Astrocyte of the spinal cord (primary cell): Measurements from ENCODE around the gene LMOD2.

Experiments used
- DNase-seq: peaks from one replicate; pipeline ENCODE4 v3.0.0; 2011; ENCODE audit warnings: low read depth, low spot score
- H3K4me3 ChIP-seq: 2 replicates; pipeline ENCODE4 v1.5.1; 2011; ENCODE audit warnings: low read depth, mild to moderate bottlenecking, low read length, moderate library complexity
- in situ Hi-C: cut with HindIII; loops from 2 replicates; pipeline ENCODE4 v1.10.0; 2017; ENCODE audit warnings: low sequenced_read_pairs
- TF ChIP-seq, protein P1 (sequence below): IDR thresholded peaks from 2 replicates; pipeline ENCODE4 v1.5.1; 2012; ENCODE audit warnings: low read depth, mild to moderate bottlenecking, low read length, inconsistent platforms

Gene LMOD2

GRCh38 chr7:123673752-123674398, 18.2 kb downstream of the LMOD2 start:
- in situ Hi-C loops, result no loop called here
- H3K4me3 ChIP-seq, result no peak overlapping the region
- no peak for DNase-seq
- TF ChIP-seq, protein P1, sequence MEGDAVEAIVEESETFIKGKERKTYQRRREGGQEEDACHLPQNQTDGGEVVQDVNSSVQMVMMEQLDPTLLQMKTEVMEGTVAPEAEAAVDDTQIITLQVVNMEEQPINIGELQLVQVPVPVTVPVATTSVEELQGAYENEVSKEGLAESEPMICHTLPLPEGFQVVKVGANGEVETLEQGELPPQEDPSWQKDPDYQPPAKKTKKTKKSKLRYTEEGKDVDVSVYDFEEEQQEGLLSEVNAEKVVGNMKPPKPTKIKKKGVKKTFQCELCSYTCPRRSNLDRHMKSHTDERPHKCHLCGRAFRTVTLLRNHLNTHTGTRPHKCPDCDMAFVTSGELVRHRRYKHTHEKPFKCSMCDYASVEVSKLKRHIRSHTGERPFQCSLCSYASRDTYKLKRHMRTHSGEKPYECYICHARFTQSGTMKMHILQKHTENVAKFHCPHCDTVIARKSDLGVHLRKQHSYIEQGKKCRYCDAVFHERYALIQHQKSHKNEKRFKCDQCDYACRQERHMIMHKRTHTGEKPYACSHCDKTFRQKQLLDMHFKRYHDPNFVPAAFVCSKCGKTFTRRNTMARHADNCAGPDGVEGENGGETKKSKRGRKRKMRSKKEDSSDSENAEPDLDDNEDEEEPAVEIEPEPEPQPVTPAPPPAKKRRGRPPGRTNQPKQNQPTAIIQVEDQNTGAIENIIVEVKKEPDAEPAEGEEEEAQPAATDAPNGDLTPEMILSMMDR, result no peak

- TF ChIP-seq, protein P1, result no peak
- peak; percentile 18 for DNase-seq
- in situ Hi-C loops, result no loop called here
- no peak overlapping the region for H3K4me3 ChIP-seq
Observed at GRCh38 chr7:123674399-123675180, 18.9 kb downstream of the LMOD2 start.

DNA sequence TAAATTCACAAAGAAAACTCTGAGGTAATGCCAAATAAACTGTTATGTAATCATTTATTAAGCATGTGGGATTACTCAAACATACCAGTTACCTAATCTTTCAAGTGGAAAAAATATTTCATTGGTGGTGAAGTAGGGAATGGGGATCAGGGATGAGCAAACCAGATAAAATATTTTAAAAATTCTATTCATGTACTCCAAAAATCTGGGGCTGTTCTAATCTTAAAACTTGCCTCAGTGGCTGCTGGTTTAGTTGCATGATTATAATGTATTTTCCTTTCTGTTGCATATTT, 19.5 kb downstream of the LMOD2 start:
- DNase-seq, result no peak
- in situ Hi-C loops, result no loop called here
- TF ChIP-seq, protein P1, result no peak
- no peak overlapping the region for H3K4me3 ChIP-seq

DNA sequence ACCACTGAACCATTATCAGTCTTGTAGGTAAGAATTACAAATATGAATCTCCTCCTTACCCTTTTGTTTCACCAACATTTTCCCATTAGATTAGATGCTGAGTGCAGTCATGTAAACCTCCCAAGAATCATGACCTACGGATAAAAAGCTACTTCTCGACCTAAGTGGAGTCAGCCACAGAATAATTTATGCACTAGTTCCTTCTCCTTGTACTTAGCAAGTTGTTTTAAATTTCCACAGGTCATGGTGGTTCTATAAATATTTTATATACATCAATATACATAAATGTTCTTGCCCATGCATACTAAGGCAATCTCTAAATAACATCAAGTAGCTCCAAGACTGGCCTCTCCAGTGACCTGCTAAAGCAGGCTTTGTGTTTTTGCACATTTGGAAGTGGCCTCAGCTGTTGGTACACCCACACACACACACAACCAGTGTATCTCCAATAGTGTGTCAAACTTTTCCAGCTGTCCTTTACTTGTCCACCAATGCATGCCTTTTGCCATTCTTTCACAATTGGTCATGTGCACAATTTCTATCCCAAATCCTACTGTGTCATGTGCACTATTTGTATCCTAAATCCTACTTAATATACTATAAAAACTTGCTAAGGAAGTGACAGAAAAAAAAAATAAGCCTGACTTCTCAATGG, 21.5 kb downstream of the LMOD2 start:
- TF ChIP-seq, protein P1, result no peak
- in situ Hi-C loops, result no loop called here
- DNase-seq, result no peak
- H3K4me3 ChIP-seq, result no peak overlapping the region

GRCh38 chr7:123679614-123680013, 23.9 kb downstream of the LMOD2 start:
- DNase-seq, result no peak
- TF ChIP-seq, protein P1, result no peak
- H3K4me3 ChIP-seq, result no peak overlapping the region
- in situ Hi-C loops, result no loop called here

DNA sequence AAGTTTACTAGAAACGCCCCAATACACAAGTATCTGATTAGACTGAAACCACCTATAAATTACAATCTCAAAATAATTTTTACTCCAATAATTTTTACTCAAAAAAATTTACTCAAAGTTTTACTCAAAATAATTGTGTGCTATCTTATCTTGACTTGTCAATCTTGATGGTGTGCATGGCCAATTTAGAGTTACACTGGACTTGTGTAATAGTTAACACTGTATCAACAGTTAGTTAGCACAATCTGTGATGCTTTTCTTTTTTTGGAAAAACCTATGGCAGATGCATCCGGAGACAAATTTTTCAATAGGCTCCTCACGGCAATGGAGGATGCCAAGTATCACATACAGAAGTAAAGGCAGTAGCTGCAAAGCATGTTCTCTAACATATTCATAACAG, 24.9 kb downstream of the LMOD2 start:
- TF ChIP-seq, protein P1, result no peak
- in situ Hi-C loops, result no loop called here
- DNase-seq, result no peak
- H3K4me3 ChIP-seq, result no peak overlapping the region
